Peyer's patch (tissue), 4 donors: Measurements from ENCODE around the gene CCDC74A.
"Not testable (repeated sequence)": the region's sequence is repeated elsewhere in the genome, so short reads cannot be mapped to it uniquely, and the experiment has no call there.

Experiments
- POLR2A ChIP-seq, 2 donors: fragments of 450-650 bp; IDR thresholded peaks; one replicate each; pipeline ENCODE4 v1.5.1; 2017; ENCODE audit warnings: antibody characterized with exemption in 2 of 2, mild to moderate bottlenecking in 2 of 2, moderate library complexity in 2 of 2
- TF ChIP-seq, protein P1 (sequence below), 6 experiments: fragments of 450-650 bp in 4 of 6; fragments of 200-600 bp in 2 of 6; sonication (generic) in 1 of 6; IDR thresholded peaks; one replicate each; pipeline ENCODE4 v1.5.1; 2017 to 2019; ENCODE audit warnings: antibody characterized with exemption in 6 of 6, mild to moderate bottlenecking in 3 of 6, moderate library complexity in 1 of 6

GRCh38 chr2:131529864-131530445, 2.3 kb downstream of the CCDC74A start:
- TF ChIP-seq, protein P1, sequence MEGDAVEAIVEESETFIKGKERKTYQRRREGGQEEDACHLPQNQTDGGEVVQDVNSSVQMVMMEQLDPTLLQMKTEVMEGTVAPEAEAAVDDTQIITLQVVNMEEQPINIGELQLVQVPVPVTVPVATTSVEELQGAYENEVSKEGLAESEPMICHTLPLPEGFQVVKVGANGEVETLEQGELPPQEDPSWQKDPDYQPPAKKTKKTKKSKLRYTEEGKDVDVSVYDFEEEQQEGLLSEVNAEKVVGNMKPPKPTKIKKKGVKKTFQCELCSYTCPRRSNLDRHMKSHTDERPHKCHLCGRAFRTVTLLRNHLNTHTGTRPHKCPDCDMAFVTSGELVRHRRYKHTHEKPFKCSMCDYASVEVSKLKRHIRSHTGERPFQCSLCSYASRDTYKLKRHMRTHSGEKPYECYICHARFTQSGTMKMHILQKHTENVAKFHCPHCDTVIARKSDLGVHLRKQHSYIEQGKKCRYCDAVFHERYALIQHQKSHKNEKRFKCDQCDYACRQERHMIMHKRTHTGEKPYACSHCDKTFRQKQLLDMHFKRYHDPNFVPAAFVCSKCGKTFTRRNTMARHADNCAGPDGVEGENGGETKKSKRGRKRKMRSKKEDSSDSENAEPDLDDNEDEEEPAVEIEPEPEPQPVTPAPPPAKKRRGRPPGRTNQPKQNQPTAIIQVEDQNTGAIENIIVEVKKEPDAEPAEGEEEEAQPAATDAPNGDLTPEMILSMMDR (IDR thresholded peaks at IDR 0.05) = not testable (repeated sequence)
- TF ChIP-seq POLR2A (IDR thresholded peaks at IDR 0.05) = not testable (repeated sequence)
